ENCODE data around the gene CUEDC2. TPM values are rescaled to one million over a fixed set of nuclear protein-coding genes. Genes with fewer than 3 reads are reported as not detected.

Gene CUEDC2
- total RNA-seq, 1 donor from 2014 or later: 41.2 TPM

- no peak for TF ChIP-seq CTCF (IDR thresholded peaks at IDR 0.05)
These were observed 55.5 kb downstream of the CUEDC2 start for GRCh38 chr10:102376901-102377300.

GRCh38 chr10:102375867-102376266 lies 56.5 kb downstream of the CUEDC2 start:
- Histone ChIP-seq H3K27ac (no peak overlapping the region), H3K9me3 (no peaks in the 10 kb centered on the region), H3K4me1 (no peaks in the 10 kb centered on the region), H3K36me3 (peaks cover 99% of the 10 kb centered on the region), H3K27me3 (ENCODE audit: low read depth) (no peaks in the 10 kb centered on the region), H3K4me3 (no peak overlapping the region)
- ATAC-seq: no peak
- intact Hi-C loops (cut with DNase I): no loop called here
- DNase-seq: no peak
- no peak for TF ChIP-seq CTCF (IDR thresholded peaks at IDR 0.05)

More at GRCh38 chr10:102376901-102377300, 55.5 kb downstream of the CUEDC2 start:
- H3K27ac ChIP-seq: no peak overlapping the region
- no peak for DNase-seq
- H3K27me3 ChIP-seq (ENCODE audit: low read depth): no peaks in the 10 kb centered on the region
- H3K4me1 ChIP-seq: no peaks in the 10 kb centered on the region
- intact Hi-C loops (cut with DNase I): no loop called here
- no peaks in the 10 kb centered on the region for H3K9me3 ChIP-seq
- no peak overlapping the region for H3K4me3 ChIP-seq
- ATAC-seq: no peak
- H3K36me3 ChIP-seq: peaks cover 99% of the 10 kb centered on the region

GRCh38 chr10:102375250-102375649 lies 57.1 kb downstream of the CUEDC2 start:
- ATAC-seq: no peak
- H3K4me1 ChIP-seq: no peaks in the 10 kb centered on the region
- no peak overlapping the region for H3K27ac ChIP-seq
- H3K36me3 ChIP-seq: peaks cover 99% of the 10 kb centered on the region
- no peak for DNase-seq
- no peak overlapping the region for H3K4me3 ChIP-seq
- no peaks in the 10 kb centered on the region for H3K9me3 ChIP-seq
- no peak for TF ChIP-seq CTCF (IDR thresholded peaks at IDR 0.05)
- intact Hi-C loops (cut with DNase I): no loop called here
- H3K27me3 ChIP-seq (ENCODE audit: low read depth): no peaks in the 10 kb centered on the region

Small RNA genes lying within 50 kb of the gene (microRNA-seq; reads per million reads assigned to microRNA genes)
- 9,761 reads per million, percentile 96 among the genes with 10 or more reads in this experiment for gene MIR146B (ENCODE audit: borderline number of aligned reads)

Other genes starting within 250 kb of the CUEDC2 start
- gene ELOVL3, start 206.3 kb downstream of the CUEDC2 start, total RNA-seq: 0.92 TPM
- not detected for gene PITX3, start 191.1 kb downstream of the CUEDC2 start, total RNA-seq
- 40.3 TPM for gene GBF1, start 187.0 kb downstream of the CUEDC2 start, total RNA-seq
- gene NFKB2, start 36.9 kb downstream of the CUEDC2 start, total RNA-seq: 30.9 TPM
- gene PSD, start 13.8 kb downstream of the CUEDC2 start, total RNA-seq: 5.3 TPM
- 16.6 TPM for gene FBXL15, start 11.7 kb downstream of the CUEDC2 start, total RNA-seq
- 5.7 TPM for gene C10orf95, start 19.0 kb upstream of the CUEDC2 start, total RNA-seq
- gene ACTR1A, start 70.1 kb upstream of the CUEDC2 start, total RNA-seq: 88.0 TPM
- gene SUFU, start 71.4 kb upstream of the CUEDC2 start, total RNA-seq: 14.3 TPM
- 142 TPM for gene TRIM8, start 211.9 kb upstream of the CUEDC2 start, total RNA-seq